Measurements from ENCODE around the gene PFDN2.
A peak's percentile ranks its signal among the peaks of the same experiment; 100 is the strongest.
"Not testable (repeated sequence)": the region's sequence is repeated elsewhere in the genome, so short reads cannot be mapped to it uniquely, and the experiment has no call there.

Gene PFDN2

DNA sequence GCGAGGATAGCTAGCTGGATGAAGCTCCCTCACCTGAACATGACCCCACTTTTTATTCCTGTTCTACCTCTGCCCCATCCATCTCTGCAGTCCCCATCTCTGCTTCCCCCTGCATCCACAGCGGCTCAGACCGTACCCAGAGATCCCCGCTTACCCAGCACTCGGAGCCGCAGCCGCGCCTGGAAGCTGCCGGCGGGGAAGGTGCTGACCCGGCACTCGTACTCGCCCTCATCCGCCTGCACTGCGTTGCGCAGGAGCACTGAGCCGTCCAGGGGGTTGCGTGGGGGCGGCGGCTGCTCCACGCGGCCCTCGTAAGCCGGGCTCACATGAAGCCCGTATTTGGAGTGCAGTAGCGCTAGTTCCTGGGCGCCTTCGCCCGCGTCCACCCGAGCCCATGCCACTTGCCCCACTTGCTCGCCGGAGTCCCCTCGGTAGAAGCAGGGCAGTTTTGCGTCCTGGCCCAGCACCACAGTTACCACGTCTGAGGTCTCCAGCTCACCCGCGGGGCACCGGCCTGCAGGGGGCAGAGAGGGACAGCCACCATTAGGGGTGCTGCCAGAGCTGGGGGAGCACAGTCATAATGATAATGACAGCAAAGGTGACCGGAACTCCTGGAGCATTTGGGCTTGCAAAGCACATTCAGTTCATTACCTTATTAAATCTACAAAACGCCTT lies 38.3 kb downstream of the PFDN2 start:
- no peak for DNase-seq

DNA sequence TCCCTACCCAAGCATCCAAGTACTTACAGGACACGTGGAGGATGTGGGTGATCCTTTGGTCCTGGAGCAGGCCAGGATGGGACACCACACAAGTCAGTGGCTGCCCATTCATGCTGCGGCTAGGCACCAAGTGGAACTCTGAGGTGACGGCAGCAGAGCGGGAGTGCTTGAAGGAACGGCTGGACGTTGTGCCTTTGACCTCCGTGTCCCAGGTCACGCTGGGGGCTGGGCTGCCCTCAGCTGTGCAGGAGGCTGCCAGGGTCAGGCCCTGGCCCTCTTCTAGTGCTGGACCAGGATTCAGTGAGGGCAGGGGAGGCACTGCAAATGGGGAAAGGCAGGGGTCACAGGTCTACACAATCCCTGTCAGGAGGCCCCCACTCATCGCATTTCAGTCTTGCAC lies 40.4 kb downstream of the PFDN2 start:
- DNase-seq: no peak

DNA sequence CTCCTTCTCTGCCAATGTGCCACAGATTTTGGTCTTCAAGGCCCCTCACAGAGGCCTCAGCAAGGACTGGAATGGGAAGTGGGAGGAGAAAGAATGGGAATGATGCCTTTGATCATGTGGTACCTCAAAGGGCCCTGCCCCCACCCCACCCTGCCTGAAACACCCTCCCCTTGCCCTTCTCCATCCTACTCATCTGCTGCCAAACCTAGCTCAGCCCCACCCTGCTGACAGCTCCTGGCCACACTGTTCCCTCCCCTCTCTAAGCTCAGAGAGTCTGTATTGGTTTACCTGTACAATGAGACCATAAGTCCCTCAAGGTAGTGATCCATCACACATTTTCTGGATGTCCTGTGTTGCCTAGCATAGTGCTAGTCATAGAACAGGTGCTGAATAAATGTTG lies 41.4 kb downstream of the PFDN2 start:
- no peak for DNase-seq

DNA sequence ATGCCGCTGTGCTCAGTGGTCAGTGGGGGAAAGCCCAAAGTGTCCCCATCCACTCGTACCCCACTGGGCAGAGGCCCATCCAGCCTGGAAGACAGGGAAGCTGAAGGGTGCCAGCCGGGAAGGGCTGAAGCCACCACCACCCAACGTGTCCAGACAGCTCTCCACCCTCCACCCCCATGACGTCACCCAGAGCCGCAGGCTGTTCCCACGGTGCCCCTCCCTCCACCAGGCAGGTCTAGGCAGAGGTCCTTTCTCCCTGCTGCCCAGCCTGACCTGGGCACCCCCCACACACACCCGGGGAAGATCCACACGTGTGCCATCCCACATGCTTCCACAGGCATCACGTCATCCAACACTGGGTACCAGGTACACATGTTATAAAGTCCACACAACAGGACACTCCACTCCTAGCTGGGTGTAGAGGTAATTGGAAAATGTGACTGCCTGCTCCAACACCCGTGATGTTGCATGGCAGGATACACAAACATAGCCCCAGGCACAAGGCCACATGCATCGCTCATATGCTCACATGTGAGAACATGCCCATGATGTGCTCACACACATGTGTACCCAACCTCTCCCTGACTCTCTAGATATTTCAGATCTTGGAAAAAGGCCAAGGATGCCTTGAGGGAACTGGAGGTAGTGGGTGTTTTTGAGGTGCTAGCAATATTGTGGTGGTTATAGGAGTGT lies 43.0 kb downstream of the PFDN2 start:
- DNase-seq: no peak

DNA sequence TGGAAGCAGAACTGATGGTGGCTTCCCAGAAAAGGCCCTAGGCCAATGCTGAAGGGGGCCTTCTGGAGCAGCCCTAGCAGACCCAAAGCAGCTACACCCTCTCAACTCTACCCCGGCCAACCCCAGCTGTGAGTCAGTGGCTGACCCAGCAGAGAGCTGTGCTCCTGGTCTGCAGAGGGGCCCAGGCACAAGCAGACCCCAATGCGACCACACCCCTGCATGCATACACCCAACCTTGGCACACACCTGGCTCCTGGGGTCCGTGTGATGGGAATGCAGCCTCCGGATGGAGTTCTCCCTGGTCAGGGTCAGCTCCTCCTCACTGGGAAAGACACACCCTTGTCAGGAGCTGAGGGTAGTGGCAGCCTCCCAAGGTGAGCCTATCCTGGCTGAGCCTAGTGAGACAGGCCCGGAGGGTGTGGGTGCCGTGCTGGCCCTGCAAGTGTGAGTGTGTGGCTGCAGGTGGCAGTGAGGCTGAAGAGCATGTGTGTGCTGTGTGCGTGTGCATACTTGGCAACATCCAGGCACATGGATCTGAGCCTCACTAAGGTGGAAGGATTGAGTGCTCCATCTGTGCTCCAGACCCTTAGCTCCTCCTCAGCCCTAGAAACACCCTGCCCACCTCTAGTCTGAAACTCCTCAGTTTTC lies 44.2 kb downstream of the PFDN2 start:
- peak; percentile 33 for DNase-seq

DNA sequence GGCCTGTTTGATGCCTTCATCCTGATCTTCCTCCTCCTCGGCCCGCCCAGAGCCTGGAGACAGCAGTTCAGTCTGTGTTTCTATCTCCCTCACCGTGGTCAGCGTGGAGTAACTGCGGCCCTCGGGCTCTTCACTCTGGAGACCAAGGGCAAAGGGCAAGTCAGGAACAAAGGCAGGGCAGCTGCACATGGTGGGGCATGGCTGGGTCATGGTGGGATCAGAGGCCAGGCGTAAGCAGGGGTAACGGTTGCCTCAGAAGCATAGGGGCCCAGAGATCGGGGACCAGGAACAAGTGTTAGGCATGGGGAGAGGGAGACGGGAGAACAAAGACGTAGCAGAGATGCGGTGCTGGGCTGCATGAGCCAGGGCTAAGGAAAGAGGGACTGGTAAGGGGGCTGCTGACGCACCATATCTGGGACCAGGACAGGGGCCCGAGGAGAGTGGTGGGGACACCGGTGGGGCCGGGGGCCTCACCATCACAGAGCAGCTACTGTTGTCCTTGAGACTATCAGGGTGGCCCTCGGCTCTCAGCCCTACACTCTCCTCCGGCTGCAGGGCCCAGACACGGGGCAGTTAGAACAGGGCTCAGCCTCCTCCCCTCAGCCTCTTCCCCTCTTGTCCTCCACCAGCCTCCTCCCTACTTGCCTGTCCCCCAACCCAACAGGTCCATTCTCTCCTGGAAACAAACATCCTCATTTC lies 44.9 kb downstream of the PFDN2 start:
- no peak for DNase-seq

DNA sequence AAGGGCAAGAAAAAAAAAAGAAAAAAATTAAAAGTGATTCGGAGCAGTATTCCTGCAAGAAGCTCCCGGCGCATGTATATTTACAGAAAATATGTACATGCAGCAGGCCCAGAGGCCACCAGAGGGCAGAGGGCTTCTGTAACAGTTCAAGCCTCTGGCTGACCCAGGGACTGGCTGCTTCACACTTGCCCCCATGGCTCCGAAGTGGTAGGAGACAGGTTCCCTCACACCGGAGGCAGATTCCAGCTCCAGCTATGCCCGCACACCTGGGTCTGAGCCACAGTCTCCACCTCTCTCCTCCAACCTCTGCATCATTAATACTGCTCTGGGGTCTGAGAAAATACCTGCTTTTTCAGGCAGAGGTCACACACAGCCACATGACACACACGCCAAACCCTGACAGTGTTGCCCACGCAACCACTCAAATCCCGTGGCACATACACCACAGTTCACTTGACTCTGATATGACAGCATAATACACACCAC lies 45.9 kb downstream of the PFDN2 start:
- DNase-seq: peak; percentile 88

DNA sequence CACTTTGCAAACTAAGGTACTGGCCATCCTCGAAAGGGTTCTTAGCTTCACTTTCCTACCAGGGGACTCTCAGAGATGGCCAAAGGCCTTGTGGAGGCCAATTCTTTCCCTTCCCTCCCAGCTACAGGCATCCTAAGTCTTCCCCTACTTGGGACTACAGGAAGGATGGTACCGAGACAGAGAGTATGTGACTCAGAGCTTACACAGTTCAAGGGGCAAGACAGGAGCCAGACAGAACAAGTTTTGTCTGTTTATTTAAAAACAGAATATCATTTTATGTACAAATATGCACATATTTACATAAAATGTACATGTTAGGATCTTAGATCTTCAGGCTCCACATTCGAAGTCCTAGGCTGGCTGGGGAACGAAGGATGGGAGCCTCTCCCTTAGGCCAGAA lies 47.1 kb downstream of the PFDN2 start:
- no peak for DNase-seq

DNA sequence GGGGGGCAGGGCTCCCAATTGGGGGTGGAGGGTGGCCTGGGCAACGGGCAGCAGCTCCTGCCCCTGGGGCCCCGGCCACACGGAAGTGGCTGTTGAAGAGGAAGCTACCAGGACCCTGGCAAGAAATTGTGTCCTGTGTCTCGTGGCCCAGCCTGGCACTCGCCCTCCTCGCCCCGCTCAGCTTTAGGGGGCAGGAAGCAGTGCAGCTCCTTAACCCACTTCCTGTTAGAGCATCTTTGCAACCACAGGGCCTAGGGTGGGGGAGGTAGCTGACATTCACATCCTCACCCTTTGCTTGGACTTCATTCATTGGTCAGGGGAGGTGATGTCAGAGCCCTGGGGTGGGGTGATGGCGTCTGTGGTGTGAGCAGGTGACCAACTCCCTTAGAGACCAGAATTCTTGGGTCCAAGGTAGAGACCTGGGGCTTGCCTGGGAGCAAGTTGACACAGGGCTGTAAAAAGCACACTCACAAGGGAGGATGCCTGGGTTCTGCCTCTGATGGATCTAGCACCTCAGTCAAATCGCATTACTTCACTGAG lies 48.0 kb downstream of the PFDN2 start, which contains the start of gene ARHGAP30:
Gene ARHGAP30, minus strand, starts transcription at position 161 of the 540 bp plus-strand sequence. CDS start 267 bp downstream, outside the sequence.
- peak; percentile 96 for DNase-seq

DNA sequence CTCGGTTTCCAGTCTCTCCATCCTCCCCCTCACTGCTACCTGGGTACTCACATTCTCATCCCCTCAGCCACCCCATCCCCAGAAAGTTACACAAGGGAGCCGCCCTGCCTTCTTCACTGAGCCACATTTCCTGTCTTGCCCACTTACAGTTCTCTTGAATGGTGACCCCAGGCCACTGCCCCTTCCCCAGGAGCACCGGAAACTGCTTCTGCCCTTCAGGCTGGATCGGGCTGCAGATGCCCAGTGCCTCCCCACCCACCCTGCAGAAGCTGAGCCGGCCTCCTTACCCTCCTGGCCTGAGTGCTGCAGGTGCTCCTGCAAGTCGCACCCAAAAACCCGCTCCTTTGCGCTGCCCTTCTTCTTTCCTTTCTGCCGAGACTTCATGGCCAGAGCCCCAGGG lies 48.6 kb downstream of the PFDN2 start:
- peak; percentile 21 for DNase-seq

DNA sequence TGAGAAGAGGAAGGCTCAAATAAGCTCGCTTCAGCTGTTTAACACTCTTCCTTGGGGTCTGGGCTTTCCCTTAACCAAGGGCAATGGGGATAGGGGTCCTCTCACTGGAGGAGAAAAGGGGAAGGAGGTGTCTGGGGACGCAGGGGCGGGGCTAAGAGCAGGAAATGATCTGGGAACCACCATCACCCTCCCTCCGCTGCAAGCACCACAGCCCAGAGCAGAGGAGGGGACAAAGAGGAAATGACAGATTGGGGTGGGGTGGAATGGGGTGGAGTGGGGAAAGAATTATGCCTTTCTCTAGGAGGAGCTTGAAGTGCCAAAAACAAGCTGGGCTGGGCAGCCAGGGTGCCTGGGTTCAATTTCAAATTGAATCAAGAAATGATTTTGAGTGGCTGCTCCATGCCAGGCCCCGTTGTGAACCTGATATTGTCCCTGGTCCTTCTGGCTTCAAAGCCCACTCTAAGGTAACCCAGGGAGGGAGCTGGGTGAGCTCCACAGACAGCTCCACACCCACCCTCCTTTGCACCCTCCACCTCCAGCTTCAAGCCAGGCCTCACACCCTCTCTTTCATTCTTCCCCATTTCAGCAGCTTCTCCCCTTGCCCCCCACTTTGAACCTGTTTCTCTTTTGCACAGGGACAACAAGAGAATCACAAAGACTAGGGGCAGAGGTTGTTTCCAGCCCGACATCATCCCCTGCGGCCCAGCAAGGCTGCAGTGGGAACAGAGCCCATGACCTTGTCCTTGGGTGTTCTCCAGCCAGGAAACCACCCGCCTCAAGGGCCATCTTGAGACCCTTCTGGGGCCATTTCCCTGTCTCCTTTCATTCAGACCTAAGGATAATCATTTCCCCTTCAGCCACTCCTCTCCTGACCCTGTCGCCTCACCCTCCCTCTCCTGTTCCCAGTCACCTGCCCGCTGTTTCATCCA lies 49.3 kb downstream of the PFDN2 start:
- DNase-seq: peak; percentile 96

DNA sequence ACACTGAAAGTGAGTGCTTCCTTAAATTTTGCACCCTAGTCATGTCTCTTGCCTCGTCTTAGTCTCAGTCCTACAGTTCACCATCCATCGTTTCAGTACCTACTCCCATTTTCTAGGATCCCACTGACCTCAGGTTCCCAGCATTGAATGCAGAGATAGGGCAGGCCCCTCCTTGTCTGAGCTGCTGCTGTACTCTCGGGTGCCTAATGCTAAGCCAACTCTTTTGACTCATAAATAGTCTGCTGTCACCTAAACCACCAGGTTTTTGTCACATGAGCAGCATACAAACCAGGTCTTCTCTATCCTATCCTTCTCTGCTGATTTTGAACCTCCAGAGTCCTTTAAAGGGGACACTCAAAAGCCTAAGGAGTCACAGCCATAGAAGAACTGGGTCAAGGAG lies 51.1 kb downstream of the PFDN2 start:
- DNase-seq: no peak

DNA sequence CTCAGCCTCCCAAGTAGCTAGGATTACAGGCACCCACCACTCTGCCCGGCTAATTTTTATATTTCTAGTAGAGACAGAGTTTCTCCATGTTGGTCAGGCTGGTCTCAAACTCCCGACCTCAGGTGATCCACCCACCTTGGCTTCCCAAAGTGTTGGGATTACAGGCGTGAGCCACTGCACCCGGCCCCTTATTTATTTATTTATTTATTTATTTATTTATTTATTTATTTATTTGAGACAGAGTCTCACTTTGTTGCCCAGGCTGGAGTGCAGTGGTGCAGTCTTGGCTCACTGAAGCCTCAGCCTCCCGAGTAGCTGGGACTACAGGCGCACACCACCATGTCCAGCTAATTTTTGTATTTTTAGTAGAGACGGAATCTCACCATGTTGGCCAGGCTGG lies 52.2 kb downstream of the PFDN2 start:
- DNase-seq: not testable (repeated sequence)

DNA sequence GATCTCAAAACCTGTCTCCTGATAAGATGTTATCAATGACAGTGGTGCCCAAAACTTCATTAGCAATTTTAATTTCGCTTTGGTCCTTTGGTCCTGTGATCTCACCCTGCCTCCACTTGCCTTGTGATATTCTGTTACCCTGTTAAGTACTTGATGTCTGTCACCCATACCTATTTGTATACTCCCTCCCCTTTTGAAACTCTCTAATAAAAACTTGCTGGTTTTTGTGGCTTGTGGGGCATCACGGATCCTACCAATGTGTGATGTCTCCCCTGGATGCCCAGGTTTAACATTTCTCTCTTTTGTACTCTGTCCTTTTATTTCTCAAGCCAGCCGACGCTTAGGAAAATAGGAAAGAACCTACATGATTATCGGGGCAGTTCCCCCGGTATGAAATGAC lies 53.9 kb downstream of the PFDN2 start:
- not testable (repeated sequence) for DNase-seq

DNA sequence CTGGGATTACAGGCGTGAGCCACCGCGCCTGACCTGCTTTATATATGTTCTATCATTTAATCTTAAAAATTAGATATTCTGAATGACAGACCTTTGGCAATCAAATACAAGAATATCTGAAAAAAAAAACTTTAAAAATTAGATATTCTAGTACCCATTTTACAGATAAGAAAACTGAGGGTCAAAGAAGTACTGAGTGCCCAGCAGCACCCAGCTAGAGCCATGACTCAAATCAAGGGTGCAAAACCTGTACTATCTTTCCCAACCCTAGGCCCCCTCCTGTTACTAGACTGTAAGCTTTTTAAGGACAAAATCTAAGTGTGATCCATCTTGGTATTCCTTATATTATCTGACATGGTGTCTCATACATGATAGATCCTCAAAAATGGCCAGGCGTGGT lies 56.4 kb downstream of the PFDN2 start:
- no peak for DNase-seq

DNA sequence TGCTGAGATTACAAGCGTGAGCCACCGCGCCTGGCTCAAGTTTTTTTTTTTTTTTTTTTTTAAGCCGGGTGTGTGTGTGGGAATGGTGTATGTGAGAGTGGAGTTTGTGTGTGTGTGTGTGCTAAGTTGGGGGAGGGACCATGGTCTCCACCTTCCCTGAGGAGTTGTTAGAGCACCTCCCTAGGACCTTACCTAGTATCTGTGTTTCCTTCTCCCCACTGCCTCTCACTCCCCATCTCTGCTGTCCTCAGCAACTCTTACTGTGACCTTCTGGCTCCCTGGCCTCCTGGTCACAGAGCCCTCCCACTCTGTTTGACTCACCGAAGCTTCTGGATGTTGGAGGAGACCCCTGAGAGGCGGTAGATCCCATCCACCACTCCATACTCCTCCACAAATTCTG lies 58.5 kb downstream of the PFDN2 start:
- no peak for DNase-seq

DNA sequence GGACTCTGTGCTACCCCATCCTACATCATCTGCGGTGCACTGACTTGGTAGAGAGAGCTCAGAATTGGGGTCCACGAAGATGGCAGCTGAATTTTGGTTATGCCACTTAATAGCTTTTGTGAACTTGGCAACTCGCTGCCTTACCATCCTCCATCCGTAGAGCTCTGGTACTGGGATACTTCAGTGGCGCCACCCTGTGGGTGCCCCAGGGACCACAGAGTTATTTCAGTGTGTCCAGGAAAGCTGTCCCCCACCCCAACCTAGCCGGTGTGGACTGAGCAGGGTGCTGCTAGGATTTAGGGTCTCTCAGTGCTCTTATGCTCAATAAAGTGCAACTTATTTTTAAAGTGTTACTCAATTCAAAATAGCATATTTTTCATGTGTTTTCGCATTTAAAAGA lies 63.0 kb downstream of the PFDN2 start:
- no peak for DNase-seq

DNA sequence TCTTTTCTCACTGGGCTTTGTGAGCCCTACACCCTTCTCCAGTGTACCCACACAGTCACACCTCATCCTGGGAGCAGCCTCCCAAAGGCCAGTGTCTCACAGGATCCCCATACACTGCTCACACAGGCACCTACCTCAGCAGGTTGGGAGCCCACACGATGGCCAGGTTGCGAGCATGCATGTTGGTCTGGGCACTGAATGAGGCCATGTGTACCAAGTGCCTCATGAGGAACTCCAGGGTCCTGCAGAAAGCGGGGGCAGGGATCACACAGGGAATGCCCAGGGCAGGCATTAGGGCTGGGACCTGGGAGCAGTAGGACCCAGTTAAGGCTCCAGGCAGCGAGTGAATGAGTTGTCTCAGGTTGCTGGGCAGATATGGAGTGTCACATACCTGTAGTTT lies 63.6 kb downstream of the PFDN2 start:
- DNase-seq: no peak

DNA sequence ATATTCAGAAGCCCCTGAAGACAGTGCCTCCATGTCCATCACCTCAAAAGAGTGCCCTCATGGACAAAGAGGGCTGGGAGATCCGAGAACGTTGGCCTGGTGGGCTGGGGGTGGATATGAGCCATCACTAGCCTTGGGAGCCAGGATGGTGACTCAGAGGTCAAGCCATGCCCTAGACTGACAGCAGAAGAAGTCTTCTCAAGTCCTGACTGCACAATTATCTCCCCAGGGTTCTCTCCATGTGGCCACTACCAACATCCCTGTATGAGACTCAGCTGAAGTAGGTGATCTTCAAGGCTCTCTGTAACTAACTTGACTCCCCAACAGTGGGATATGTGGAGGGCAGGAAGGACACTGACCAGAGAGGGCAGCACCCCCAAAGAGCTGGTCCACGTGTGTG lies 64.9 kb downstream of the PFDN2 start:
- DNase-seq: no peak

DNA sequence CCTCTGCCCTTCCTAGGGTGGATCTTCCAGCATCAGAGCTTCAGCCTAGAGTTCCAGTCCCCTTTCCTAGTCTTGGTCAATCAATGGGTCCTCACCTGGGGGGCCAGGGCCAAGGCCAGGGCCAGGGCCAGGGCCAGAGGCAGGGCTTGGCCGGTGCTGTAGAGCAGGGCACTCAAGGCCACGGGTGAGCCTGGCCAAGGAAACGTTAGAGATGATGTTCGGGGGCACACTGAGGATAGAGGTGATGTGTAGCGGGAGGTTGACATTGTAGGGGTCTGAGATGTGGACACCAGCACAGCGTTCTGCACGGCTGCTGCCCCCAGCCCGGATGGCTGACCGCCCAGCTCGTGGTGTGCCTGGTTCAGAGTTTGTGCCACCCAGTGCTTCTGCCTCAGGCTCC lies 66.6 kb downstream of the PFDN2 start:
- DNase-seq: no peak
